Subcutaneous abdominal adipose tissue (tissue), 5 donors: ENCODE measurements around the gene KPNA2.
A peak's percentile ranks its signal among the peaks of the same experiment; 100 is the strongest.
"Not testable (repeated sequence)": the region's sequence is repeated elsewhere in the genome, so short reads cannot be mapped to it uniquely, and the experiment has no call there.

Source experiments
- H3K27ac ChIP-seq: one replicate; pipeline ENCODE4 v1.7.0; 2013; ENCODE audit warnings: low read depth, mild to moderate bottlenecking, inconsistent platforms, low read length, moderate library complexity
- H3K27me3 ChIP-seq, 5 donors: one replicate each; pipeline ENCODE4 v1.7.0; 2013; ENCODE audit warnings: low read length in 5 of 5, inconsistent platforms in 1 of 5; ENCODE audit not compliant: control insufficient read depth in 5 of 5, insufficient read depth in 4 of 5
- H3K36me3 ChIP-seq, 5 donors: one replicate each; pipeline ENCODE4 v1.7.0; 2013; ENCODE audit warnings: low read length in 5 of 5; ENCODE audit not compliant: control insufficient read depth in 5 of 5, insufficient read depth in 5 of 5
- H3K4me1 ChIP-seq, 5 donors: one replicate each; pipeline ENCODE4 v1.7.0; 2013; ENCODE audit warnings: low read length in 5 of 5, mild to moderate bottlenecking in 3 of 5, moderate library complexity in 1 of 5; ENCODE audit not compliant: control insufficient read depth in 5 of 5, insufficient read depth in 5 of 5
- H3K4me3 ChIP-seq, 5 donors: one replicate each; pipeline ENCODE4 v1.7.0; 2013; ENCODE audit warnings: low read length in 5 of 5, low read depth in 1 of 5
- H3K9ac ChIP-seq, 5 donors: one replicate each; pipeline ENCODE4 v1.7.0; 2013; ENCODE audit warnings: low read length in 5 of 5, mild to moderate bottlenecking in 4 of 5, moderate library complexity in 3 of 5
- H3K9me3 ChIP-seq, 5 donors: one replicate each; pipeline ENCODE4 v1.7.0; 2013; ENCODE audit warnings: low read length in 5 of 5; ENCODE audit not compliant: control insufficient read depth in 5 of 5
- donor health status: healthy.
- donor health status: healthy.
- donor health status: healthy.
- donor health status: healthy.
- donor health status: healthy.

KPNA2 gene

DNA sequence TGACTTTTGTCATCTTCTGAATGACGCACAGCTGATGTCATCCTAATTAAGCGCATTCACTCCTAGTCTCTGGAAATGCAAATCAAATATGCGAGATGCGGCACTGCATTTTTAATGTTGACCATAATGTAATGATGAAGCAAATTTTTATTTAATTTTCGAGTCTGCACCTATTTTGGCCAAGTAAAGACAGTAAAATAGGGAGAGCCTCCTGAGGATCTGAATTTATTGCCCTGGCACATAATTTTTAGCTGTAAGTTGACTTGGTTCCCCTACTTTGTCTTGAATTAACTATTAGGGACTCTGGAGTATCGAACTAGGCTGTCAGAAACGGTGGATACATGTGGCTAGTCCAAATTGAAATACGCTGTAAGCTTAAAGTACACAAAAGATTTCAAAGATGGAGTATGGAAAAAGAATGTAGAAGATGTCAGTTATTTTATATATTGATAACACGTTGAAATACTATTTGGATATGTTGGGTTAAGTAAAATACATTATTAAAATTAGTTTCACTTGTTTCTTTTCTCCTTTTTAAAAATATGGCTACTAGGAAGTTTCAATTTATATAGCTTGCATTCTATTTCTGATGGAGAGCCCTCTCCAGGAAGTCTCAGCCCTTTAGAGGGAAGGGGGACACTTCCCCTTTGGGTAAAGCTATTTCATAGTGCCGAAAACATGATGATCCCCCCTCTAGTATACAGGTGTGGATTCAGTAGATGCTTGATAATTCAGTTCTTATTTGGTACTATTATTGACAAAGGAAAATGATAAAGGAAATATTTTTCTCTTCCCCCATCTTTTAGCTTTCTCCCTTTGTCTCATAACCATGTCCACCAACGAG lies 991 bp downstream of the KPNA2 start:
- peak overlapping the region in 4 of 5 donors; percentile 86 to 93 (median 93) for H3K9ac ChIP-seq
- H3K27me3 ChIP-seq: no peaks in the 10 kb centered on the region
- H3K27ac ChIP-seq: peak overlapping the region; percentile 79
- H3K9me3 ChIP-seq: no peaks in the 10 kb centered on the region
- H3K36me3 ChIP-seq: peaks cover 7 to 31% (median 18%) of the 10 kb centered on the region in 5 donors
- H3K4me1 ChIP-seq: peaks cover 0 to 19% (median 18%) of the 10 kb centered on the region in 5 donors
- H3K4me3 ChIP-seq: peak overlapping the region; percentile 51 to 95 (median 85)

DNA sequence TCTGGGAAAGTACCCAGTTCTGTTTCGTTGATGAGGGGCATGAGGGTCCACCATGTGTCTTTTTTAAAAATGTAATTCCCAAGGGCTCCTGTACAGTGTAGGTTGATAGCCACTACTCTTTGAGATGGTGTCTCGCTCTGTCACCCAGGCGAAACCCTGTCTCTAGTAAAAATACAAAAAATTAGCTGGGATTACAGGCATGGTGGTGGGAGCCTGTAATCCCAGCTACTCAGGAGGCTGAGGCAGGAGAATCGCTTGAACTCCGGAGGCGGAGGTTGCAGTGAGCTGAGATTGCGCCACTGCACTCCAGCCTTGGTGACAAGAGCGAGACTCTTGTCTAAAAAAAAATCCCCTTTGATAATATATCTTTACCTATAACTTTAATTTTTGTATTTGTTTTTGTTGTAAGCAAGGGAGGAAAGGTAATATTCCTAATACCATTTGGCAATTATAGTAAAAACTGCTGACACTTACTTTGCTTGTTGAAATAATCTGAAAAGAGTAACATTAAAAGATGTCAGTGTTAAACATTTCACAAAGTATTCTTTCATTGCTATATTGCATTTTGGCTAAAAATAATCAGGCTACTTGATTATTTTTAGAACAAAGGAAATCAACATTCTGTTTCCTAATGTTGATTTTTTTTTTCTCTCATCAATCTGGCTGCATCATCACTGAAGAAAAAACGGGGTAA lies 11.8 kb downstream of the KPNA2 start:
- no peaks in the 10 kb centered on the region for H3K27me3 ChIP-seq
- peak overlapping the region; percentile 18 for H3K27ac ChIP-seq
- peaks cover 21 to 42% (median 26%) of the 10 kb centered on the region in 5 donors for H3K36me3 ChIP-seq

GRCh38 chr17:68047890-68048542 lies 12.5 kb downstream of the KPNA2 start:
- not testable (repeated sequence) for H3K4me3 ChIP-seq, H3K9ac ChIP-seq, H3K27me3 ChIP-seq, H3K9me3 ChIP-seq
- peaks cover 17 to 36% (median 22%) of the 10 kb centered on the region in 5 donors for H3K36me3 ChIP-seq
- peak overlapping the region; percentile 18 for H3K27ac ChIP-seq
- peaks cover under 1 to 15% (median 10%) of the 10 kb centered on the region in 5 donors for H3K4me1 ChIP-seq

More for the DNA sequence above, 11.8 kb downstream of the KPNA2 start:
- H3K9ac ChIP-seq: no peak overlapping the region
- no peak overlapping the region for H3K4me3 ChIP-seq
- no peaks in the 10 kb centered on the region for H3K9me3 ChIP-seq
- H3K4me1 ChIP-seq: peaks cover 0 to 10% (median 9%) of the 10 kb centered on the region in 5 donors

DNA sequence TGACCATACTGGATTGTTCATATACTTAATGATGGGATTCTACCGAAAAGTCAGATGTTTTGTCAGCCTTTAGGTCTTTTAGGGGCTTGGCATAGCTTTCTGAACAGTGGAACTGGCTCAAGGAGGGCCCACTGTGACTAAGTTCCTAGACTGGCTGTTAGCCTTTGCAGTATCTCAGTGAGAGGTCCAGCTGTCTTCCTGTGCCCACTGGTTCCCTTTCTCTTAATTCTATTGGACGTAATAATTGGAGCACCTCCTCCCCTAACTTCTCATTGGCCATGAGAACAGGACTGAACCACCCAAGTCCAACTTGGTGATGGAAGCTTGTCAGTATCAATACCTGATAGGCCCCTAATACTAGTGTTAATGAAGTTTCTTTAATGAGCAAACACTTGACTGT lies 13.5 kb downstream of the KPNA2 start:
- Histone ChIP-seq H3K27ac (no peak overlapping the region), H3K36me3 (peaks cover 8 to 26% (median 18%) of the 10 kb centered on the region in 5 donors), H3K4me3 (no peak overlapping the region), H3K9me3 (no peaks in the 10 kb centered on the region), H3K27me3 (no peaks in the 10 kb centered on the region), H3K4me1 (peaks cover 7 to 23% (median 16%) of the 10 kb centered on the region in 5 donors), H3K9ac (no peak overlapping the region)

DNA sequence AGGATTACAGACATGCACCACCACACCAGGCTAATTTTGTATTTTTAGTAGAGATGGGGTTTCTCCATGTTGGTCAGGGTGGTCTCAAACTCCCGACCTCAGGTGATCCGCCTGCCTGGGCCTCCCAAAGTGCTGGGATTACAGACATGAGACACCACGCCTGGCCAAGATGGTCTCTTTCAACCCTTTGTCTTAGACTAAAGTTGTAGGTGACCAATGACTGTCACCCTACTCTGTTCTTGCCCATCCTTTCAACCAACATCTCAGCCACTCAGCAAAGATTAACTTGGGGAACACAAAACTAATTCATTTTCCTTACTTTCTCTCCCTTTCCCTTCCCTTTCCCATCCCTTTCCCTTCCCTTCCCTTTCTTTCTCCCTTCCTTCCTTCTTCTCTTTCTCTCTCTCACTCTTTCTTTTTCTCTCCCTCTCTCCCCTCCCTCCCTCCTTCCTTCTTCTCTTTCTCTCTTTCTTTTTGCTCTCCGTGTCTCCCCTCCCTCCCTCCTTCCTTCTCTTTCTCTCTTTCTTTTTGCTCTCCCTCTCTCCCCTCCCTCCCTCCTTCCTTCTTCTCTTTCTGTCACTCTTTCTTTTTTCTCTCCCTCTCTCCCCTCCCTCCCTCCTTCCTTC lies 14.4 kb downstream of the KPNA2 start:
- not testable (repeated sequence) for H3K27ac ChIP-seq
- peaks cover 4 to 18% (median 11%) of the 10 kb centered on the region in 5 donors for H3K36me3 ChIP-seq

DNA sequence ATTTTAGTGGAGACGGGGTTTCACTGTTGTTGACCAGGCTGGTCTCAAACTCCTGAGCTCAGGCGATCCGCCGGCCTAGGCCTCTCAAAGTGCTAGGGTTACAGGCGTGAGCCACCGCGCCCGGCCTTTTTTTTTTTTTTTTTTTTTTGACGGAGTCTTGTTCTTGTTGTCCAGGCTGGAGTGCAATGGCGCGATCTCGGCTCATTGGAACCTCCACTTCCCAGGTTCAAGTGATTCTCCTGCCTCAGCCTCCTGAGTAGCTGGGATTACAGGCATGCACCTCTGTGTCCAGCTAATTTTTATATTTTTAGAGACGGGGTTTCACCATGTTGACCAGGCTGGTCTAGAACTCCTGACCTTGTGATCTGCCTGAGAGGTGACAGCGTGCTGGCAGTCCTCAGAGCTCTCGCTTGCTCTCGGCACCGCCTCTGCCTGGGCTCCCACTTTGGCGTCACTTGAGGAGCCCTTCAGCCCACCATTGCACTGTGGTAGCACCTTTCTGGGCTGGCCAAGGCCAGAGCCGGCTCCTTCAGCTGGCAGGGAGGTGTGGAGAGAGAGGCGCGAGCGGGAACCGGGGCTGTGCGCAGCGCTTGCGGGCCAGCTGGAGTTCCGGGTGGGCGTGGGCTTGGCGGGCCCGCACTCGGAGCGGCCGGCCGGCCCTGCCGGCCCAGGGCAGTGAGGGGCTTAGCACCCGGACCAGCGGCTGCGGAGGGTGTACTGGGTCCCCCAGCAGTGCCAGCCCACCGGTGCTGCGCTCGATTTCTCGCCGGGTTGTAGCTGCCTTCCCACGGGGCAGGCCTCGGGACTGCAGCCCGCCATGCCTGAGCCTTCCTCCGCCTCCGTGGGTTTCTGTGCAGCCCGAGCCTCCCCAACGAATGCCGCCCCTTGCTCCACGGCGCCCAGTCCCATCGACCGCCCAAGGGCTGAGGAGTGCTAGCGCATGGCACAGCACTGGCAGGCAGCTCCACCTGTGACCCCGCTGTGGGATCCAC lies 16.1 kb downstream of the KPNA2 start:
- H3K36me3 ChIP-seq, H3K27me3 ChIP-seq, H3K27ac ChIP-seq, H3K9ac ChIP-seq, H3K9me3 ChIP-seq, H3K4me3 ChIP-seq: not testable (repeated sequence)
- peaks cover 11 to 32% (median 22%) of the 10 kb centered on the region in 5 donors for H3K4me1 ChIP-seq

More for the DNA sequence above, 14.4 kb downstream of the KPNA2 start:
- H3K9me3 ChIP-seq, H3K27me3 ChIP-seq, H3K9ac ChIP-seq, H3K4me3 ChIP-seq: not testable (repeated sequence)
- H3K4me1 ChIP-seq: peaks cover 11 to 32% (median 22%) of the 10 kb centered on the region in 5 donors

GRCh38 chr17:68052810-68053209 lies 17.3 kb downstream of the KPNA2 start:
- peaks cover 11 to 29% (median 20%) of the 10 kb centered on the region in 5 donors for H3K4me1 ChIP-seq
- no peaks in the 10 kb centered on the region for H3K9me3 ChIP-seq
- no peaks in the 10 kb centered on the region for H3K36me3 ChIP-seq
- no peaks in the 10 kb centered on the region for H3K27me3 ChIP-seq
- peak overlapping the region in 2 of 5 donors; percentile 8 to 32 for H3K4me3 ChIP-seq
- H3K9ac ChIP-seq: no peak overlapping the region
- H3K27ac ChIP-seq: peak overlapping the region; percentile 41

- H3K27ac ChIP-seq: peak overlapping the region; percentile 41
- no peaks in the 10 kb centered on the region for H3K27me3 ChIP-seq
- no peaks in the 10 kb centered on the region for H3K9me3 ChIP-seq
- no peaks in the 10 kb centered on the region for H3K36me3 ChIP-seq
- H3K4me1 ChIP-seq: peaks cover 11 to 23% (median 15%) of the 10 kb centered on the region in 5 donors
- no peak overlapping the region for H3K9ac ChIP-seq
- peak overlapping the region in 2 of 5 donors; percentile 8 to 32 for H3K4me3 ChIP-seq
Observed at GRCh38 chr17:68053231-68054013, 17.9 kb downstream of the KPNA2 start.
